Measurements from ENCODE around the gene ZBTB43. TPM values are rescaled to one million over a fixed set of nuclear protein-coding genes. Genes with fewer than 3 reads are reported as not detected.

ZBTB43 gene
- total RNA-seq, 2 donors from 2014 or later, result 17.4 to 24.2 TPM

- Histone ChIP-seq H3K27me3 (ENCODE audit: control insufficient read depth, insufficient read depth, low read length, poor library complexity, severe bottlenecking) (no peaks in the 10 kb centered on the region), H3K4me3 (ENCODE audit: low read length) (no peak overlapping the region), H3K9ac (ENCODE audit: extremely low read depth, low read length, poor library complexity, severe bottlenecking) (no peak overlapping the region), H3K27ac (ENCODE audit: low read depth, low read length) (no peak overlapping the region), H3K4me1 (ENCODE audit: control insufficient read depth, insufficient read depth, low read length) (peaks cover 11% of the 10 kb centered on the region), H3K9me3 (ENCODE audit: control insufficient read depth, low read length) (no peaks in the 10 kb centered on the region), H3K36me3 (ENCODE audit: control insufficient read depth, insufficient read depth, low read length) (peaks cover 46% of the 10 kb centered on the region)
- 96 to 97% methylated on average over 11 of the region's 11 CpGs for WGBS, 2 experiments (ENCODE audit: insufficient coverage in 1 of 2, insufficient read length in 1 of 2)
- Mint-ChIP-seq H3K27me3 (ENCODE audit: insufficient read depth) (no peaks in the 10 kb centered on the region), H3K36me3 (ENCODE audit: low read depth) (peaks cover 27% of the 10 kb centered on the region), H3K9me3 (no peaks in the 10 kb centered on the region), H3K27ac (no peak overlapping the region), H3K4me1 (peaks cover 32% of the 10 kb centered on the region), H3K4me3 (no peak overlapping the region)
- no peak for DNase-seq
- TF ChIP-seq CTCF (conservative IDR thresholded peaks at IDR 0.05), result no peak
Observed at GRCh38 chr9:126882746-126883145, 77.9 kb downstream of the ZBTB43 start.

GRCh38 chr9:126883636-126884035 lies 78.8 kb downstream of the ZBTB43 start:
- Mint-ChIP-seq H3K27ac (no peak overlapping the region), H3K27me3 (ENCODE audit: insufficient read depth) (no peaks in the 10 kb centered on the region), H3K4me1 (peaks cover 32% of the 10 kb centered on the region), H3K36me3 (ENCODE audit: low read depth) (peaks cover 27% of the 10 kb centered on the region), H3K9me3 (no peaks in the 10 kb centered on the region), H3K4me3 (no peak overlapping the region)
- Histone ChIP-seq H3K4me3 (ENCODE audit: low read length) (no peak overlapping the region), H3K36me3 (ENCODE audit: control insufficient read depth, insufficient read depth, low read length) (peaks cover 46% of the 10 kb centered on the region), H3K27ac (ENCODE audit: low read depth, low read length) (no peak overlapping the region), H3K9me3 (ENCODE audit: control insufficient read depth, low read length) (no peaks in the 10 kb centered on the region), H3K27me3 (ENCODE audit: control insufficient read depth, insufficient read depth, low read length, poor library complexity, severe bottlenecking) (no peaks in the 10 kb centered on the region), H3K9ac (ENCODE audit: extremely low read depth, low read length, poor library complexity, severe bottlenecking) (no peak overlapping the region), H3K4me1 (ENCODE audit: control insufficient read depth, insufficient read depth, low read length) (peaks cover 11% of the 10 kb centered on the region)
- no peak for TF ChIP-seq CTCF (conservative IDR thresholded peaks at IDR 0.05)
- peak; percentile 61 for DNase-seq
- WGBS, 2 experiments (ENCODE audit: insufficient coverage in 1 of 2, insufficient read length in 1 of 2), result 77 to 85% methylated on average over 13 to 15 of the region's 15 CpGs

- H3K36me3 Mint-ChIP-seq (ENCODE audit: low read depth), result peaks cover 13% of the 10 kb centered on the region
- Histone ChIP-seq H3K36me3 (ENCODE audit: control insufficient read depth, insufficient read depth, low read length) (peaks cover 33% of the 10 kb centered on the region), H3K4me1 (ENCODE audit: control insufficient read depth, insufficient read depth, low read length) (peaks cover 11% of the 10 kb centered on the region), H3K9ac (ENCODE audit: extremely low read depth, low read length, poor library complexity, severe bottlenecking) (no peak overlapping the region), H3K27me3 (ENCODE audit: control insufficient read depth, insufficient read depth, low read length, poor library complexity, severe bottlenecking) (no peaks in the 10 kb centered on the region), H3K27ac (ENCODE audit: low read depth, low read length) (no peak overlapping the region), H3K9me3 (ENCODE audit: control insufficient read depth, low read length) (no peaks in the 10 kb centered on the region), H3K4me3 (ENCODE audit: low read length) (no peak overlapping the region)
- 84 to 94% methylated on average over 4 to 6 of the region's 6 CpGs for WGBS, 2 experiments (ENCODE audit: insufficient coverage in 1 of 2, insufficient read length in 1 of 2)
- no peaks in the 10 kb centered on the region for H3K9me3 Mint-ChIP-seq
- H3K4me3 Mint-ChIP-seq, result no peak overlapping the region
- peaks cover 38% of the 10 kb centered on the region for H3K4me1 Mint-ChIP-seq
- H3K27ac Mint-ChIP-seq, result peak overlapping the region; percentile 52
- H3K27me3 Mint-ChIP-seq (ENCODE audit: insufficient read depth), result peaks cover 4% of the 10 kb centered on the region
- no peak for TF ChIP-seq CTCF (conservative IDR thresholded peaks at IDR 0.05)
- DNase-seq, result no peak
Observed at GRCh38 chr9:126885131-126885641, 80.3 kb downstream of the ZBTB43 start.

Measured in endodermal cell (in vitro differentiated cells).